NCI-H2227 treated with DMSO at 0.1 percent for 48 hours (cell line): ENCODE data around the gene TEKT2.

Experiments used
- DNase-seq: peaks from one replicate; lab custom pipeline; 2025; lab: John Stamatoyannopoulos, UW

Gene TEKT2

DNA sequence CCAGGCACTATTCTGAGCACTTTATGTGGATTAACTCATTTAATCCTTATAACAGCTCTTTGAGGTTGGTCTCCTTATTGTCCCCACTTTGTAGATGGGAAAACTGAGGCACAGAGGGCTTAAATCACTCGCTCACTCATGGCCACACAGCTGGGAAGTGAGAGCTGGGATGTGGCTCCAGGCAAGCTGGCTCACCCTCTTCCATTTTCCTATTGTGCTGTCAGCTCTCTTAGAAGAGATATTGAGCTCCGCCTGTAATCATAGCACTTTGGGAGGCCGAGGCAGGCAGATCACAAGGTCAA is 45.0 kb downstream of the TEKT2 start:
- DNase-seq, result no peak

DNA sequence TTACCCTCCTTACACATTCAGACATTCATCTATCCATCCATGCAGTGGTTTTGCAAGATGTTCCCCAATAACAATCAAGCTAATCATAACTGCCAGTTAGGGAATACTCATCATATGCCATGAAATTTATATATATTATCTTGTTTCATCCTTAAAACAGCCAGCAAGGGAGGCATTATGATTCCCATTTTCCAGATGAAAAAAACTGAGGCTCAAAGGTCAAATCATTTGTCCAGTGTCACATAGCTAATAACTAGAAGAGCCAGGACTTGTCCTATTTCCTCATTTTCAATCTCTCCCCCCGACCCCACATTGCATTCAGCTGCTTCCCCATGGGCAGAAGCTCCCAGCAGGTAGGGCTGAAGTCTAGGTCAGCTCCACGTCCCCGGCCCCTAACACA is 48.1 kb downstream of the TEKT2 start:
- no peak for DNase-seq

DNA sequence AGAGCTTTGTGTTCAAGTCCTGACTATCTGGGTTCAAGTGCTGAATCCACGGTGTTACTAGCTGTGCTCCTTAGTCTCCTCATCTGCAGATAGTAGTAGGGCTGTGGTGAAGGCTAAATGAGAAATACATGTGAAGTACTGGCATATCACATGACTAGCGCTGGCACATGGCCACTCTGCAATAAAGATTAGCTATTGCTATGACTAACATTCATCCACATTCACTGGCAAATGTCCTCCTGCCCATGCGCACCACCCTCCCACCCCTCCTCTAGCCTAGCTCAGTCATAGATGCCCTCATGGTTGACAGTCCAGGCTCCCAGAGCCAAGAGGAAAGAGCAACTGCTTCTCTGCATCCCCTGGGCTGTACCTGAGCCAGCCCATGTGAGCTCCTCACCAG is 49.6 kb downstream of the TEKT2 start:
- DNase-seq, result no peak

DNA sequence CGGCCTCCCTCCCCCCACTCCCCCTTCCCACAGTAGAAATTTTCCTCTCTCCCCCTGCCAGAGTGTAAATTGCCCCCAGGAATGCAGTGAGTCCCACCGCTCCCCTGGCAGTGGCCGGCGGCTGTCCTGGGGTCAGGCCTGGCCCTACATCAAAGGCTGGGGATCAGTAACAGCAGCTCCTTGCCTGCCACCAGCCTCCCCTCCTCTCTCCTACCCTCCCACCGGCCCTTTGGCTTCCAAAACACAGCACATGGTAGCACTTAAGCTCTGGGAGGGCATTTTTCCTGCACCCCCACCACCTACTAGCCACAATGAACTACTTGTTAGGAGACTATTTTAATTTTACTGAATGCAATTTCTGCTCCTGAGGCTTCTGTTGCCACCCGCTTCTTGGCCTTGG is 50.1 kb downstream of the TEKT2 start:
- no peak for DNase-seq

DNA sequence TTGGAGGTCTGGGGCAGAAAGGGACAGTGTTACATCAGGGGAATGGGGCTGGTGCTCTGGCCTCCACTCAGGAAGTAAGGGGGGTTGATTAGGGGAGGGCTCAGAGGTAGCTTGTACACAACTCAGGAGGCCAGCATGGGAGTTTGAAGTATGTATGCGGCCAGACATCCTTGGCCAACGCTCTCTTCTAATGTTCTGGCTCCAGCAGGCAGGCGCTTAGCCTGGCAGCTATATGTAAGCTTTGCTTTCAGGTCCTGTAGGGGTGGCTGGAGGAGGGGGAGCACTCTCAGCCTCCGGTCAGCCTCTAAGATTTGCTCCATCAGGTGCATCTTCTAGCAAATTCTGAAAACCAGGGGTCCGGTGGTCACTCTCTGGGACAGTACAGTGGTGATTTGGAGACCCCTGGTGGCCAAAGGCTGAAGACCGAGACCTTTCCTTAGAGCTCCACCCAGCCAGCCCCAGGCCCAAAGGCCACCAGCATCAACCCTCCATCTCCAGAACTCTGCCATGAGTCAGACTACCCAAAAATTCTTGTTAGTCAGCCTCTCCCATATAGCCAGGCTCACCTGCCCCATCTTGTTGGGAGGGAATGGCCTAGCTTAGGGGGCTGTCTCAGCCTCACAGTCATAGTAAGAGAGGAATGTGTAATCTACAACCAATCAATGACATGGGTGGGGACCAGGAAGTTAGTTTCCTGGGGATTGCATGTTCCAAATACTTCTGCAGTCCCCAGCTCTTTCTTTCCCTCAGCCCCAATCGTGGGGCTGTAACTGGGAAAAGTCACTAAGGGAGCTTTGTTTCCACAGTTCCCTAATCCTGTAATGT is 50.8 kb downstream of the TEKT2 start:
- peak; percentile 37 for DNase-seq

DNA sequence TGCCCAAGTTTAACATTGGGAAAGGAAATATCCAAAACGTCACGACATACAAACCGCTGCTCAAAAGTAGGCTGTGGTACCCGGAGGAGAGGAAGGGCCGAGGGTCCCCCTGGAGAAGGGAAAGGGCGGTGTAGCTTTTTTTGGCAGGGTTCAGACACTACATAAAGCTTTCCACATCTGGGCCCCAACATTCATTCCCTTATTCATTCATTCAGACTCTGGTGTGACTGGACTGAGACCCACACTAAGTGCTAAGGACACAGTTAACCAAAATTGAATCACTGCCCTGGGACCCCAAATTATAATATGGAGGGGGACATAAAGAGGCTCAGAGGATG is 51.4 kb downstream of the TEKT2 start:
- no peak for DNase-seq

DNA sequence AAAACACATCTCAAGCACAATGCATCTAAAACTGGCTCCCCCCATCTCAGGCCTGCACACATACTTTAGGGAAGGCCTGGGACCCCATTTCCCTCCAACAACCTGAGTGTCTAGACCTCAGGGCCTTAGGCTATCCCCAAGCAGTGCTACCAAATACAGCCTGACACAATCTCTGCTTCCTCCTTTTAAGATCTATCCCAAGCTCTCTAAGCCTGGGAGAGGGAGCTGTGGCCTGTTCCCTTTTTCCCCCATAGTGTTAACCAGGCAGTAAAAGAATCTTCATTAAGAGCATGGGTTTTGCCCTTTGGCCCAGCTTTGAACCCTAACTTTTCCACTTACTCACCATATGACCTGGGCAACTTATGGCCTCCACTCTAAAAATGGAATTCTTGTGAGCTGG is 51.9 kb downstream of the TEKT2 start:
- DNase-seq, result no peak

DNA sequence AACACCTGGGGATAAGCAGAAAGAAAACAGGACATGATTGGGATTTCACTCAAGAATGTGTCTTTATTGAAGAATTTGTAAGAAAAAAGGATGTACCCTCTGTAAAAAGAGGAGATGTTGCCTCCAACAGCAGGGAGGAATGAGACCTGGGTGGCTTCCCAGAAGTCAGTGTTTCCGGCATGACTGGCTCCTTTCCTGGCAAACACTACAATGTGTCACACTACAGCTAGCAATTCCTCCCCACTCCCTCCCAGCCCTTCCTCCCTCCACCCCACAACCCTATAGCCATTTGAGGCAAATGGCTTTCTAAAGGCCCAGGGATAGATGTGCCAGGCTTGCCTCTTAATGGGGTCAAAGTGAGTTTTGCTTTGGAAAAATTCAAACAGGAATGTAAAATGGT is 52.6 kb downstream of the TEKT2 start:
- DNase-seq, result no peak

DNA sequence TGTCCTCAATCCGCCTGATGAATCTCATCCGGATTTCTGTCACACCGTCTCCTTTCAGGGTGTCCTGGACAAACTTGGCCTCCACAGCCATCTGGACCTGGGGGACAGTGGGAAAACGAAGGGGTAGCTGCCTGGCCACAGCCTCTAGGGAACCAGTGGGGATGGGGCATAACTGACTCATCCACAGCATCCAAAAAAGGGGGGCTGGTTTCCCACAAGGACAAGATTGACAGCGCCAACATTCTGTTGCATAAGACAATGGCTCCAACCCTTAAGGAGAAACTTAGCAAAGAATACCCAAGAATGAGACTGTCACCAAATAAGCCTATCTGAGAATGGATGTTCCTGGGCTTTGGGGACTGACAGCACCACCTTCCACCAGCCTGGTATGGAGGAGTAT is 53.3 kb downstream of the TEKT2 start:
- no peak for DNase-seq

DNA sequence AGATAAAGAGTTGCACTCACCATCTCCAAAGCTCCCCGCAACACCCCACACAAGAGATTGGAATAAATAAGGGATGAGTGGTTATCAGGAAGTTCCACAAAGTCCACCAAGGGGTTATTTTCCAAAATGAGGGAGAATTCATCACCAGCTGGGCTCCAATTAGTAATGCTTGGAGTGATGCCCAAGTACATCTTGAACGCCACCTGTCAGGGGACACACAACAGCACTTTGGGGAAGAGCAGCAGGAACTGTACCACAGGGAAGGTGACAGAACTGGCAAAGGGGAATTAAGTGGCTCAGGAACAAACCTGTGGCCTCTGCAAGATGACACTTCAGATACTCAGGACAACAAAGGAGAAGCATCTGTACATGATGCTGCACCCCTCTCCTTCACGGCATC is 53.9 kb downstream of the TEKT2 start:
- no peak for DNase-seq
